GM19351 (cell line): ENCODE measurements around the gene AFG1L.
"Not testable (repeated sequence)": the region's sequence is repeated elsewhere in the genome, so short reads cannot be mapped to it uniquely, and the experiment has no call there.

Experiments used
- ATAC-seq: cut with Tn5 transposase; IDR thresholded peaks from one replicate; pipeline ENCODE4 v1.9.1; 2021; ENCODE audit warnings: mild to moderate bottlenecking, moderate library complexity; ENCODE audit not compliant: unreplicated experiment

The AFG1L gene

DNA sequence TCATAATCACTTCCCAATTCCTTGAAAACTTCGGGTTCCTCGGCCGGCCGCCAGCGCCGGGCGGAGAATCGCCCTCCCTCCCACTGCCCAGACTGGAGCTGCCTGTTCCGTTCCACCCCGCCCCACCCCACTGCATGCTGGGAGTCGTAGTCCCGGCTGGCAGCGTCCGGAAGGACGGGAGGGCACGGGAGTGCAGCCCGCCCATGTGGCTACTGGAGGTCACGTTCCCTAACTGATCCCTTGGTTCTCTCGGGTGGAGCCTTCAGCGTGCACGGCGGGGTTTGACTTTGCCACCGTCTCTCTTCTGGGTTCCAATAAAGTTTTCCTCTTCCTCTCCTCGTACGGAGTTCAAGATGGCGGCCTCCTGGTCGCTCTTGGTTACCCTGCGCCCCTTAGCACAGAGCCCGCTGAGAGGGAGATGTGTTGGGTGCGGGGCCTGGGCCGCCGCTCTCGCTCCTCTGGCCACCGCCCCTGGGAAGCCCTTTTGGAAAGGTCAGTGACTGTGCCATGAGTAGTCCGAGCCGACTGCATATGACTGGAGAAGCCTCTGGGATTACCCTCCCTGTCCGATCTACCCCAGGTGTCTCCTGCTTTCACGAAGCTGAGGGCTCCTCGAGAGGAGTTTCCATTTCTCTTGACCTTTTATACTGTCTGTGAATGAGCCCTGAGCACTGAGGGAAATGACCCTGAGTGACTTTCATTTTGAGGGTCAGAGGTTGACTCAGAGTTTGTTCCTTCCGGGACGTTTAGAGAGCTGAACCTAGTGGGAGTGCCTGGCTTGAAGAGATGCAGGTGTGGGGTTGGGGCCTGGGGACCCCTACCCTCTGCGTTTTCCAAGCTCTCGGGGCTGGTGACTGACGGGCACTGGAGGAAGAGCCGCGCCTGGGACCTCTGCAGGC is at the start of gene AFG1L:
Gene AFG1L (plus strand): TSS at position 328 of the 899 bp plus-strand sequence. CDS start 26 bp downstream, at position 354.
- ATAC-seq, result peak; percentile 80

DNA sequence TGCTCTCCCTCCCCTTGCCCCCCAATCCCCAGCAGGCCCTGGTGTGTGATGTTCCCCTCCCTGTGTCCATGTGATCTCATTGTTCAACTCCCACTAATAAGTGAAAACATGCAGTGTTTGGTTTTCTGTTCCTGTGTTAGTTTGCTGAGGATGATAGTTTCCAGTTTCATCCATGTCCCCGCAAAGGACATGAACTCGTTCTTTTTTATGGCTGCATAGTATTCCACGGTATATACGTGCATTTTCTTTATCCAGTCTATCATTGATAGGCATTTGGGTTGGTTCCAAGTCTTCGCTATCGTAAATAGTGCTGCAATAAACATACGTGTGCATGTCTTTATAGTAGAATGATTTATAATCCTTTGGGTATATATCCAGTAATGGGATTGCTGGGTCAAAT is 49.8 kb upstream of the AFG1L start:
- ATAC-seq, result not testable (repeated sequence)

GRCh38 chr6:108247965-108248536 is 46.8 kb upstream of the AFG1L start:
- ATAC-seq, result no peak

- no peak for ATAC-seq
Measured at GRCh38 chr6:108250240-108250866, 44.5 kb upstream of the AFG1L start.

GRCh38 chr6:108251252-108251651 is 43.6 kb upstream of the AFG1L start:
- no peak for ATAC-seq

DNA sequence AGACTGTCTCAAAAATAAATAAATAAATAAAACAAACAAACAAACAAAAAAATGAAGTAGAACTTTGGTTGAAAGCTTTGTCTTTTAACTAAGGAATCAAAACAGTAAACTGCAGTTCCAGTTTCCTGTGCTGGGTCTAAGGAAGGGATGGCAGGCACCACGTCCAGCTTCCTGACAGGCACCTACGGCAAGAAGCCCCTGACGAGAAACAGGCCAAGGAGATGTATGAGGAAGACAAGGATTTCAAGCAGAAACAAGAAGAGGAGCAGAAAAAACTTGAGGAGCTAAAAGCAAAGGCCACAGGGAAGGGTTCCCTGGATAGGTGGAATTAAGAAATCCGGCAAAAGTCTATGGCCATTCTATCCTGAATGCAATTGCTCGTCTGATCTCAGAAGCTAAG is 42.8 kb upstream of the AFG1L start:
- ATAC-seq, result no peak

DNA sequence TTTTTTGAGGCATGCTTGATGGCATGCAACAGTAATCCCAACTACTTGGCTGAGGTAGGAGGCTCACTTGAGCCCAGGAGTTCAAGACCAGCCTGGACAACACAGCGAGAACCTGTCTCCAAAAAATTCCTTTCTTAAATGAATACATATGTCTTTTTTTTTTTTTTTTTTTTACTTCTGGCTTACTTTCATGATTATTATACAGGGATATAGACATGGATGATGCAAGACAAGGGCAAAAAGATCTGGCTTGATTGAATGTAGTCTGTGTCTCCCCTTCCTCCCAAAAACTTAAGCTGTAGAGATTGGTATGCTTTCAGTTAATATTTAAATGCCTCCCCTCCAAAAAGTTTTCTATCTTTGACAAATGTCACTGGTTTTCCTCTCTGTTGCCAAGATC is 41.6 kb upstream of the AFG1L start:
- no peak for ATAC-seq

GRCh38 chr6:108254433-108255410 is 40.1 kb upstream of the AFG1L start:
- ATAC-seq, result no peak

DNA sequence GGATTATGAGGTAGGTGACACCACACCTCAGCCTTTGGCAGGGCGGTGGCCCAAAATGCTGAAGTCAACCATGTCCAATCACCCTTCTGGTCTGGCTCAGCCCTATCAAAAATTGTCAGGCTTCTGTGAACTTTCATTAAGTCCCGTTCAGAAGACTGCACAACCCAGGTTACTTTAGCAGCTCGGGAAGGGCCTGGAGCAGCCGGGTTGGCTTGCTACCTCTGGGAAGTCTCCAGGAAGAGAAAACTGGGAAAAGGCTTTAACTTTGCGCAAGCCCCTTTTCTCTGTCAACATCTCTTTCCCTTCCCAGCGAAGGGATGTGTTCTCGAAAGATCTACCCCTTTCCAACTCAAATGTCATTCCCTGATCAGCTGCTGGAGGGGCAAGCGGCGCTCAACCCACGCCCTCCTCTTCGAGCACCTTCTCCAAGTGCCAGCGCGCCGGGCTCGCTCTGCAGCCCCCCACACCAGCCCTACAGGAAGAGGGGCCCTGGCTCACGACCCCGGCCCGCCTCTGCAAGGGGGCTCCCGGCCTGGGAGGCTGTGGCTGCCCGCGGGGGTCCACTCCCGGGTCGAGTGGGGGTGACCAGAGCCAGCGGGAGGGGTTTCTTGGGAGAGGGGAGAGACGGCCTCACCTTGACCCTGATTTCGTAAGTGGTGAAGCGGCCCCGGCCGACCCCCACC is 34.6 kb upstream of the AFG1L start:
- peak; percentile 12 for ATAC-seq

GRCh38 chr6:108260809-108261569 is 33.9 kb upstream of the AFG1L start, which contains the start of gene SNX3:
Gene SNX3 (minus strand): TSS chr6:108261040. CDS start chr6:108260921, 119 bp downstream.
- peak; percentile 81 for ATAC-seq

- no peak for ATAC-seq
Measured at GRCh38 chr6:108263371-108263770, 31.5 kb upstream of the AFG1L start.

GRCh38 chr6:108268845-108269244 is 26.0 kb upstream of the AFG1L start:
- no peak for ATAC-seq

DNA sequence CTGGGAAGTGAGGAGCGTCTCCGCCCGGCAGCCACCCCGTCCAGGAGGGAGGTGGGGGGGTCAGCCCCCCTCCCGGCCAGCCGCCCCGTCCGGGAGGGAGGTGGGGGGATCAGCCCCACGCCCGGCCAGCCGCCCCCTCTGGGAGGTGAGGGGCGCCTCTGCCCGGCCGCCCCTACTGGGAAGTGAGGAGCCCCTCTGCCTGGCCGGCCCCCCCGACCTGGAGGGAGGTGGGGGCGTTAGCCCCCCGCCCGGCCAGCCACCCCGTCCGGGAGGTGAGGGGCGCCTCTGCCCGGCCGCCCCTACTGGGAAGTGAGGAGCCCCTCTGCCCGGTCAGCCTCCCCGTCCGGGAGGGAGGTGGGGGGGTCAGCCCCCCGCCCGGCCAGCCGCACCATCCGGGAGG is 24.9 kb upstream of the AFG1L start:
- ATAC-seq, result not testable (repeated sequence)

- ATAC-seq, result no peak
Measured at GRCh38 chr6:108274546-108274945, 20.3 kb upstream of the AFG1L start.

- no peak for ATAC-seq
Measured at GRCh38 chr6:108275976-108276375, 18.9 kb upstream of the AFG1L start.

GRCh38 chr6:108277295-108277694 is 17.6 kb upstream of the AFG1L start:
- ATAC-seq, result no peak

DNA sequence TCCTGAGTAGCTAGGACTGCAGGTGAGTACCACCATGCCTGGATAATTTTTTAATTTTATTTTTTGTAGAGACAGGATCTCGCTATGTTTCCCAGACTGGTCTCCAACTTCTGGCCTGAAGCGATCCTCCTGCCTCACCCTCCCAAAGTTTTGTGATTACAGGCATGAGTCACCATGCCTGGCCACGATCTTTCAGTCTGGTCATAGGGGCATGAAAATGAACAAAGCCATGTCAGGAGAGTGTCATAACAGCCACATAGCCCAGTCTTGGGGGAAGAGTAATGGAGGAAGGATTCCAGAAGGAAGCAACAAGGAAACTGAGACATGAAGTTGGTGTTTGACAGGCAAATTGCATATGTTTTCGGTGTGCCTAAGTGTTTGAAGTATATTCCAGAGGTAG is 17.0 kb upstream of the AFG1L start:
- ATAC-seq, result no peak

DNA sequence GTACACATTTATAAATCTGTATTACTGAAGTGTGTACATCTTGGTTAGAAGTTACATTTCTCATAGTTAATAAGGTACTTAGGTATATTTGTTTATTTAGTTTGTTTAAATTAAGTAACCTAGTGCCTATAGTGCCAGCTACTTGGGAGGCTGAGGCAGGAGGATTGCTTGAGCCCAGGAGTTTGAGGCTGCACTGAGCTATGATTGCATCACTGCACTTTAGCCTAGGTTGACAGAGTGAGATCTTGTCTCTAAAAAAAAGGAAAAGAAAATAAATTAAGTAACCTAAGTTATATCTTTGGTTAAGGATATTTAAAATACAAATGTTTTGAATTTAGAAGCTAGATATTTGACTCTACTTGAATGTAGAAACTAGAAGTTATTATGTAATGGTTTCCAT is 9.5 kb upstream of the AFG1L start:
- ATAC-seq, result no peak

GRCh38 chr6:108286366-108286765 is 8.5 kb upstream of the AFG1L start:
- no peak for ATAC-seq
